GM12872 (cell line): Measurements from ENCODE around the gene PCDH17.

Experiments
- TF ChIP-seq, protein P1 (sequence below): IDR thresholded peaks from 3 replicates; pipeline ENCODE4 v1.5.1; 2011; ENCODE audit warnings: low read depth, mild to moderate bottlenecking, low read length, moderate library complexity; ENCODE audit not compliant: insufficient read depth

The PCDH17 gene, protein sequence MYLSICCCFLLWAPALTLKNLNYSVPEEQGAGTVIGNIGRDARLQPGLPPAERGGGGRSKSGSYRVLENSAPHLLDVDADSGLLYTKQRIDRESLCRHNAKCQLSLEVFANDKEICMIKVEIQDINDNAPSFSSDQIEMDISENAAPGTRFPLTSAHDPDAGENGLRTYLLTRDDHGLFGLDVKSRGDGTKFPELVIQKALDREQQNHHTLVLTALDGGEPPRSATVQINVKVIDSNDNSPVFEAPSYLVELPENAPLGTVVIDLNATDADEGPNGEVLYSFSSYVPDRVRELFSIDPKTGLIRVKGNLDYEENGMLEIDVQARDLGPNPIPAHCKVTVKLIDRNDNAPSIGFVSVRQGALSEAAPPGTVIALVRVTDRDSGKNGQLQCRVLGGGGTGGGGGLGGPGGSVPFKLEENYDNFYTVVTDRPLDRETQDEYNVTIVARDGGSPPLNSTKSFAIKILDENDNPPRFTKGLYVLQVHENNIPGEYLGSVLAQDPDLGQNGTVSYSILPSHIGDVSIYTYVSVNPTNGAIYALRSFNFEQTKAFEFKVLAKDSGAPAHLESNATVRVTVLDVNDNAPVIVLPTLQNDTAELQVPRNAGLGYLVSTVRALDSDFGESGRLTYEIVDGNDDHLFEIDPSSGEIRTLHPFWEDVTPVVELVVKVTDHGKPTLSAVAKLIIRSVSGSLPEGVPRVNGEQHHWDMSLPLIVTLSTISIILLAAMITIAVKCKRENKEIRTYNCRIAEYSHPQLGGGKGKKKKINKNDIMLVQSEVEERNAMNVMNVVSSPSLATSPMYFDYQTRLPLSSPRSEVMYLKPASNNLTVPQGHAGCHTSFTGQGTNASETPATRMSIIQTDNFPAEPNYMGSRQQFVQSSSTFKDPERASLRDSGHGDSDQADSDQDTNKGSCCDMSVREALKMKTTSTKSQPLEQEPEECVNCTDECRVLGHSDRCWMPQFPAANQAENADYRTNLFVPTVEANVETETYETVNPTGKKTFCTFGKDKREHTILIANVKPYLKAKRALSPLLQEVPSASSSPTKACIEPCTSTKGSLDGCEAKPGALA (N-terminal part only)

DNA sequence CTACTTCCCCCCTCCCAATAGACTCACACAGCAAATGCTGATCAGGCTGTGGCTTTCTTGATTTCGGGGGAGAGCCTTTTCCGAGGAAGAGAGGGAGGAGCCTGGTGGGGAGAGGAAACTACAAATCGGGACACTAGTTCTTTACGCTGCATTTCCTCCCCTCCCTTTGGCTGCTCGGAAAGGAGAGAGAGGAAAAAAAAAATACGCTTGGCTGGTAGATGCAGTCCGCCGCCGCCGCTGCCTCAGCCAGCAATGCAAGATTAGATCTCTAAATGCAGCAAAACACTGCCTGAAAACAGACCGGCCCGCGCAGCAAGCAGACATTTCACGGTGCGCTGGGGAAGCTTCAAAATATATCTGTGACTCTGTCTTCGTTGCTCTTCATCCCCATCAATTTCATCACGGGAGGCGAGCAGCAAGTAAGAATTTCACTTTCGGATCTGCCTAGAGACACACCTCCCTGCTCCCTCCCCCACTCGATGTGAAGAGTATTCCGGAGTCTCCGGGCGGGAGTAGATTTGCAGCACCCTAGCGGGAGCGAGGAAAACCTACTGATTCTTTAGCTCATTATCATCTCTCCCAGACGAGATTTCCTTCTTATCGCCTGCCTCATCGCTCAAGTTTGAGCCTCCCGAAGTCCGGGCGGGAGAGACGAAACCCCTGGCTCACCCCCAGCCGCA lies at the start of gene PCDH17:
Gene PCDH17 (plus strand): TSS at position 149 of the 680 bp plus-strand sequence. CDS start 803 bp downstream, outside the sequence.
- TF ChIP-seq, protein P1, sequence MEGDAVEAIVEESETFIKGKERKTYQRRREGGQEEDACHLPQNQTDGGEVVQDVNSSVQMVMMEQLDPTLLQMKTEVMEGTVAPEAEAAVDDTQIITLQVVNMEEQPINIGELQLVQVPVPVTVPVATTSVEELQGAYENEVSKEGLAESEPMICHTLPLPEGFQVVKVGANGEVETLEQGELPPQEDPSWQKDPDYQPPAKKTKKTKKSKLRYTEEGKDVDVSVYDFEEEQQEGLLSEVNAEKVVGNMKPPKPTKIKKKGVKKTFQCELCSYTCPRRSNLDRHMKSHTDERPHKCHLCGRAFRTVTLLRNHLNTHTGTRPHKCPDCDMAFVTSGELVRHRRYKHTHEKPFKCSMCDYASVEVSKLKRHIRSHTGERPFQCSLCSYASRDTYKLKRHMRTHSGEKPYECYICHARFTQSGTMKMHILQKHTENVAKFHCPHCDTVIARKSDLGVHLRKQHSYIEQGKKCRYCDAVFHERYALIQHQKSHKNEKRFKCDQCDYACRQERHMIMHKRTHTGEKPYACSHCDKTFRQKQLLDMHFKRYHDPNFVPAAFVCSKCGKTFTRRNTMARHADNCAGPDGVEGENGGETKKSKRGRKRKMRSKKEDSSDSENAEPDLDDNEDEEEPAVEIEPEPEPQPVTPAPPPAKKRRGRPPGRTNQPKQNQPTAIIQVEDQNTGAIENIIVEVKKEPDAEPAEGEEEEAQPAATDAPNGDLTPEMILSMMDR, result no peak

DNA sequence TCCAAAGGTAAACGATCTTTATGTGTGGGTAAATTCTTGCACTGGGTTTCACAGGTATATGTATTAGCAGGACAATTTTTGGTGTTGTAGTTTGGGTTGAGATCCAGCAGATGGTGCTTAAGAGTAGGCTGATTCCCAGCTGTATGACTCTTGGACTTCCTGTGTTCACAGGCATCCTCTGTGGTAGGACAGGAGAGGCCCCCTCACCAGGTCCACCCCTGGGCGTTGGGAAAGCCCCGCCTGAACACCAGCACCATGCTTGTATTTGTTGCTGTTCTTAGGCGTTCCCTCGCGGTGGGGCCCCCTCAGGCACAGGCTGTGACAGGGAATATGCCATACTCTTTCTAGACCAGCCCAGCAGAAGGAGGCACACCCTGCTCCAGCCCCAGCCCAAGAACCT lies 49.5 kb upstream of the PCDH17 start:
- TF ChIP-seq, protein P1, result peak; percentile 25; the same call in 1 of the 3 replicates

DNA sequence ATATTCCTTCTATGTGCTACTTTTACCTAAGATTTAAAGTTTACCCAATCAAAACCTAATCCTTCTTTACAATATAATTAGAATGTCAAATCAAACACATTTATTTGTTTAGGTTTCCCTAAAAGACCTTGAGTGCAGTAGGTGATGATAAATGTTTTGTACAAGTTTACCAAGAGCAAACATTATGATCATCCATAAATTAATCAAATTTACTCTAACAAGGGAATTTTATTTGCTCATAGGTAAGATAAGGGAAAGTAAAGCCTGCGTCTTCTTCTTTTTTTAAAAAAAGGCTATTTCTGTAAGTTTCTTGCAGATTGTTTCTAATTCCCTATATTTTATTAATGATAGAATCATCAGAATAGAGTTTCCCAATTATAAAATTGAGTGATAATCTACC lies 48.0 kb upstream of the PCDH17 start:
- TF ChIP-seq, protein P1, result no peak

DNA sequence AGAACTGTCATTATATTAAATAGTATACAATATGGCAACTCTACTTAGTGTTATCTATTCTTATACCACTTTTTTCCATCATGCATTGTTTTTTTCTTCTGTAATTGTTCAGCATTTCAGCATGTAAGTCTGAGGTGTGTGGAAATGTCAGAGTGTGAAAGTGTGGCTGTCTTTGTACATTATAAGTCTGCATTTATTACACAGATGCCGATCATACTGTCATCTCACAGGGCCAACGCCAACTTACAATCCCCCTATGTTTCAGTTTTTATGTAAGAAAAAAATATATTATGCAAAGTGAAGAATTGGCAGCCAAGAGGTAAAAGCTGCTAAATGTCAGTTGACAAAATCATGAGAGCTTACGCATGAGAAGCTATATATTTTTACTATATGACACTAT lies 42.9 kb upstream of the PCDH17 start:
- TF ChIP-seq, protein P1, result no peak

DNA sequence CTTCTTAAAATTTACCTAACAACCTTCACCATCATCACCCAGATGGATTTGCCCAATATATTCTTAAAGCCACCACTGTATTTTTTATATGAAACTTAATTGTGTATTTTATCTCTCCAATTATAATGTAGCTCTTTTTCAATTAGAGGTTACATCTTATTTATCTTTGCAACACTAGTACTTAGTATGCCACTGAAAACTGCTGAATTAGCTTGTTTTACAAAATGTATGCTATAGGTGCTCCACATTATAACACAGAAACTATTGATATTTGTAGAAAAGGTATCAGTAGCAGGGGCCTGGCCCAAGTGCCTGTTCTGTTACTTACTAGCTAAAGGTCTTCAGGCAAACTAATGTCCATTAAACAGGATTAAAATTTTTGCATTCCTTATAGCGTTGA lies 35.8 kb upstream of the PCDH17 start:
- TF ChIP-seq, protein P1, result no peak

DNA sequence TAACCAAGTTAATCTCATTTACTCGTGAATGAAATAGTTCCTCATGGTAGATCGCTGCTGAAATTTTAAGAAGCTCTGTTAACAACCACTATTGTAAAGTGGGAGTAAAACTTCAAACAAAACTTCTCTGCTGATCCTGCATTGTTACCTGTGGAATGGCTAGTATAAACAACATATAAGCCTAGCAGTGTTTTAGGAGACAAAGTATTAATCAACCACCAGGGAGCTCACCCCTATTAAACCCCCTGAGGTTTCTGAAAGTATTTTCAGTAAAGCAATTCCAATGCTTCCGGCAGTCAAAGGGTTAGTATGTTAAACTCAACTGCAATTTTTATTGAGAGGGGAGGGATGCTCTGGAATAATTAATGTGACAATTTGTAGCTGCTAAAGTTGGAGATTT lies 30.0 kb upstream of the PCDH17 start:
- TF ChIP-seq, protein P1, result no peak

DNA sequence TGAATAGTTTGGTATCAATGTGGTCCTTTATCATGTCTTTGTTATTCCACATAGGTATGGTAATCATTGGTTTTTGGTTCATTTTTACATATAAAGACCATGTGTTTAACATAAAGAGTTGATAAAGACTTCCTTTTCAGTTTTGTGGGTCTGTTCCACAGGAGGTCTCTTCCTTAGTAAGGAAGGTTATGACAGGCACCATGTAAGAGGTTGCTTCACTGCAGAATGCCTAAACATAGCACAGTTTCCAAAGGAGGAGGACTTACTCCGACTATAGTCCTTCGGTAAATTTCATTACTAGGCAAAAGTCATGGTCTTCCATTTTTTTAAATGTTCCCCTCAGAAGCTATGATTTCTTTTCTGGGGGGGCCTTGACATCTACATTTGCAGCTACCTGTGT lies 27.1 kb upstream of the PCDH17 start:
- TF ChIP-seq, protein P1, result no peak
